ENCODE results near the gene KRT13.

DNA sequence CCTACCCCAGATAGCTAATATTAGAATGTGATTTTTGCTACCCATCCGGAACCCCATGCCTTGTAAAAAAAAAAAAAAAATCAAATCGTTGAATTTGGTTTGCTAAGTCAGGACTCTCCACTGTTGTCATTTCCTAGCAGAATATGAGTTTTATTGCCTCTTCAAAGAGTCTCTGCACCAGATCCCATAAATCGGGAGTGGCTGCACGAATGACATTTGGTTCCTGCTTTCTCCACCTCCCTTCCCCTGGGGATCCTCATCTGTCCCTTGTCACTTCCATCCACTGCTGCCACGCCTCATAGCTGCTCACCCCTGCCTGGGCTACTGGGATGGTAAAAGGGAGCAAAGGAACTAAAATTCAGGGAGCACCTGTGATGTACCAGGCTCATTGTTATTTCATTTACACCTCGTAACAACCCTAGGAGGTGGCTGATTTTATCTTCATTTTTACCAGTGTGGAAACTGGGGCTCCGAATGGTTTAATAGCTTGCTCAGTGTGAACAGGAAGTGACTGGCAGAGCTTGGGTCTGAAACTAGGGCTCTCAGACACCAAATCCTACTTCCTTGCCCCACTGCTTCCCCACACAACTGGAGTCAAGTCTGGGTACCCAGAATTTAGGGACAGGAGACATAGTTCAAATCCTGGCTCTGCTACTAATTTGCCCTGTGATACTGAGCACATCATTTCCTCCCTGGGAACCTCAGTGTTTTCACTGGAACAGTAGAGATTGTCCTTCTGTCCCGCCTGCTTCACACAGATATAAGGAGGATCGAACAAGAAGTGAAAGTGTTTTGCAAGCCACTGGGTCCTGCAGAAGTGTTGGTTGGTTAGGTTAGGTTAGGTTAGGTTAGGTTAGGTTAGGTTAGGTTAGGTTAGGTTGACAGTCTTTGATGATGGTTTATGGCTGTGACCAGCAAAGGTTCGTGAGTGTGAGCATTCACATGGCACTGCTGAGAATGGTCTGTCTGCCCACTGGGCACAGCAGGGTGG is 15.1 kb downstream of the KRT13 start:
- TF ChIP-seq, protein P1, sequence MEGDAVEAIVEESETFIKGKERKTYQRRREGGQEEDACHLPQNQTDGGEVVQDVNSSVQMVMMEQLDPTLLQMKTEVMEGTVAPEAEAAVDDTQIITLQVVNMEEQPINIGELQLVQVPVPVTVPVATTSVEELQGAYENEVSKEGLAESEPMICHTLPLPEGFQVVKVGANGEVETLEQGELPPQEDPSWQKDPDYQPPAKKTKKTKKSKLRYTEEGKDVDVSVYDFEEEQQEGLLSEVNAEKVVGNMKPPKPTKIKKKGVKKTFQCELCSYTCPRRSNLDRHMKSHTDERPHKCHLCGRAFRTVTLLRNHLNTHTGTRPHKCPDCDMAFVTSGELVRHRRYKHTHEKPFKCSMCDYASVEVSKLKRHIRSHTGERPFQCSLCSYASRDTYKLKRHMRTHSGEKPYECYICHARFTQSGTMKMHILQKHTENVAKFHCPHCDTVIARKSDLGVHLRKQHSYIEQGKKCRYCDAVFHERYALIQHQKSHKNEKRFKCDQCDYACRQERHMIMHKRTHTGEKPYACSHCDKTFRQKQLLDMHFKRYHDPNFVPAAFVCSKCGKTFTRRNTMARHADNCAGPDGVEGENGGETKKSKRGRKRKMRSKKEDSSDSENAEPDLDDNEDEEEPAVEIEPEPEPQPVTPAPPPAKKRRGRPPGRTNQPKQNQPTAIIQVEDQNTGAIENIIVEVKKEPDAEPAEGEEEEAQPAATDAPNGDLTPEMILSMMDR (IDR thresholded peaks at IDR 0.05; ENCODE audit: insufficient read depth, low read length, poor library complexity, severe bottlenecking) = no peak
- no peak for TF ChIP-seq EZH2phosphoT487 (conservative IDR thresholded peaks at IDR 0.05; ENCODE audit: low read length)
